ENCODE data around the gene EMC10.
"Not testable (repeated sequence)": the region's sequence is repeated elsewhere in the genome, so short reads cannot be mapped to it uniquely, and the experiment has no call there.

Gene EMC10

GRCh38 chr19:50451223-50451534 is 25.1 kb upstream of the EMC10 start:
- no peak for DNase-seq (ENCODE audit: low spot score)

DNA sequence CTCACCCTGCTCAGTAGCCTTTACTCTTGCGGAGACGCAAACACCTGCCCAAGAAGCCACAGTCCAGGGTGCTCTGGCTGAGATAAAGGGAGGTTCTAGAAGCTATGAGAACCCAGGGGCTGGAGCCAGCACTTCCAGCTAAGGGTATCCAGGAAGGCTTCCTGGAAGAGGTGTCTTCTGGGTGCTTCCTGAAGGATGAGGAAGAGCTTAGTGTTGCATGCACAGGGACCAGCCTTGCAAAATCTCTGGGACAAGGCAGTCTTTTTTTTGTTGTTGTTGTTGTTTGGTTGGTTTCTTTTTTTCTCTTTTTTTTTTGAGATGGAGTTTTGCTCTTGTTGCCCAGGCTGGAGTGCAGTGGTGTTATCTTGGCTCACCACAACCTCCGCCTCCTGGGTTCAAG is 23.1 kb upstream of the EMC10 start:
- DNase-seq (ENCODE audit: low spot score) = no peak

- DNase-seq (ENCODE audit: low spot score) = no peak
Observed at GRCh38 chr19:50455992-50456391, 20.3 kb upstream of the EMC10 start.

GRCh38 chr19:50457300-50457699 is 19.0 kb upstream of the EMC10 start:
- no peak for DNase-seq (ENCODE audit: low spot score)

DNA sequence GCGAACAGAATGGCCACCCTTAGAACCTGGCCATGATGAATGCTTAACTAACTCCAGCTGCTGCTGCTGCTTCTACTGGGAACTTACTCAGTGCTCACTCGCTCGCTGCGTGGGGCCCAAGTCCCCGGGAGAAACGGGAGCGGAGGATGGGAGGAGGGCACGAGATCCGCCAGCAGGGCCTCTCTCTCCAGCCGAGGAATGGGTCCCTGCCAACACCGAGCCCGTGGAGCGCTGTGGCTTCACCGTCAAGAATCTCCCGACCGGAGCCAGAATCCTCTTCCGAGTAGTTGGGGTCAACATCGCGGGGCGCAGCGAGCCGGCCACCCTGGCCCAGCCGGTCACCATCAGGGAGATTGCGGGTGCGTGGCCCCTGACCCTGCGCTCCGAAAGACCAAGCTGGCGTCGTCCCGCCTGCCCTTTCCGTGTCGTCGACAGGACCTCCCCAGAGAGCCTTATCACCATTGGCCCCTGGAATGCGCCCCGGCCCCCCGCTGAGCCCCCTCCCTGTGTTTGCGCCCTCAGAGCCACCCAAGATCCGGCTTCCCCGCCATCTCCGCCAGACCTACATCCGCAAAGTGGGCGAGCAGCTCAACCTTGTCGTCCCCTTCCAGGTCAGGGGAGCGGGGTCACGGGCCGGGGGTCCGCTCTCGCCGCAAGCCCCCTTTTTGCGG is 17.8 kb upstream of the EMC10 start:
- DNase-seq (ENCODE audit: low spot score) = peak; percentile 57

- no peak for DNase-seq (ENCODE audit: low spot score)
Observed at GRCh38 chr19:50459067-50459456, 17.2 kb upstream of the EMC10 start.

DNA sequence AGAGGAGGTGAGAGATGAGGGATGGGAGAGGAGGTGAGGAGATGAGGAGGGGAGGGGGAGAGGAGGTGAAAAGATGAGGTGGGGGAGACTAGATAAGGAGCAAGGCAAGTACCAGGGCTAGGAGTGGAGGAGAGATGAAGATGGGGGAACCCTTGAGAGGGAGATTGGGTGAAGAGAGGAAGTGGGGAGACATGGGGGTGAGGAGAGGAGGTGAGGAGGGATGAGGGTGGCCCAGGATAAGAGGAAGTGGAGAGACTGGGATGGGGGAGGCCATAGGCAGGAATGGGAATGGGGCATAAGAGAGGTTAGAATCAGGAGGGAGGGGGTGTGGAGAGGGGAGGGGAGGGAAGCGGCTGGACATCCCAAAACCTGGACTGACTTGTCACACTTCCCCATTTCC is 16.7 kb upstream of the EMC10 start:
- no peak for DNase-seq (ENCODE audit: low spot score)

- peak; percentile 40 for DNase-seq (ENCODE audit: low spot score)
Observed at GRCh38 chr19:50460161-50460765, 16.0 kb upstream of the EMC10 start.

GRCh38 chr19:50461066-50461875 is 15.0 kb upstream of the EMC10 start:
- DNase-seq (ENCODE audit: low spot score) = peak; percentile 92

DNA sequence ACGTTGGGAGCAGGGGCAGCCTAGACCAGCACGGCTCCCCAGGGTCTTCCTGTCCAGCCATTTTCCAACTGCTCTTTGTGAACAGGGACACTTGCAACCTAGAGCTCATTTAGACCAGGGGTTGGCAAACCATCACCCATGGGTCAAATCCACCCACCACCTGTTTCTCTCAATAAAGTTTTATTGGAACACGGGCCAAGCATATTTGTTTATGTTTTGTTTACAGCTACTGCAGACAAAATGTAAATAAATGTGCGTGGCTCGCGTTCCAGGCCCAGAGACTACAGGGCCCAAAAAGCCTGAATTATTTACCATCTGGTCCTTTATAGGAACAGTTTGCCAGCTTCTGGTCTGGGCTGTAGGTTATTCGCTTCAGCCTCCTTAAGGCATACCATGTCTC is 13.3 kb upstream of the EMC10 start:
- no peak for DNase-seq (ENCODE audit: low spot score)

- DNase-seq (ENCODE audit: low spot score) = no peak
Observed at GRCh38 chr19:50464348-50464747, 12.0 kb upstream of the EMC10 start.

DNA sequence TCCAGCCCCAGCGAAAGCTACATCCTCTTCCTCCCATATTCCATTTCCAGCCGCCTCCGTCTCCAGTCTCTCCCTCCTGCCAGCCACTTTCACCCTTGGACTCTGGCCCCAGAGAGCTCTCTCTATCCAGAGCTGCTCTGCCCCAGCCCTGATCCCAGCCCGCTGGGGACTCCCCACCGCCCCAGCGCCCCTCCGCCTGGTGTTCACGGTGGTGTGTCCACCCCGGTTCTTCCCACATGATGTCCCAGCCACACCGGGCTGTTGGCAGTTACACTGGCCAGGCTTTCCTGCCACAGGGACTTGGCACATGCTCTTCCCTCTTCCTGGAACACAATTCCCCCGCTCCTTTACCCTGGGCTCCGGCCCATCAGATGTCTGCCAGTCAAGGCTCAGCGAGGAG is 11.3 kb upstream of the EMC10 start:
- DNase-seq (ENCODE audit: low spot score) = no peak

- DNase-seq (ENCODE audit: low spot score) = peak; percentile 59
Observed at GRCh38 chr19:50465986-50466705, 10.2 kb upstream of the EMC10 start.

GRCh38 chr19:50466706-50467039 is 9.6 kb upstream of the EMC10 start:
- no peak for DNase-seq (ENCODE audit: low spot score)

DNA sequence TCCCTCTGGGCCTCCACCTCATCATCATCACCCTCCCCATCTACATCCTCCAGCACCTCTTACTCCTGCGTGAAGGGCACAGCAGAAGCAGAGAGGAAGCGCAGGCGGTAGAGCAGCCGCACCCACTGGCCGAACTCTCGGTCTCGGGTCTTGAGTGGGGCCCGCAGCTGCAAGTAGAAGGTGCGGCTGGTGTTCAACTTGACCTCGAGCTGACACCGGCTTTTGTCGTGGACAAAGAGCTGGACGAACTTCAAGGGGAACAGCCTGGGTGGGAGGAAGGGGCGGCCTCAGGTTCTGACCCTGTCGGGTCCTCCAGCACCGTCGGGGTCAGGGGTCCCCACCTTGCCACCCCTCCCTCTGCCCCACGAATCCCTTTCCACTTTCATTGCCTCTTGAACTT is 8.7 kb upstream of the EMC10 start:
- DNase-seq (ENCODE audit: low spot score) = no peak

GRCh38 chr19:50468818-50469217 is 7.5 kb upstream of the EMC10 start:
- no peak for DNase-seq (ENCODE audit: low spot score)

DNA sequence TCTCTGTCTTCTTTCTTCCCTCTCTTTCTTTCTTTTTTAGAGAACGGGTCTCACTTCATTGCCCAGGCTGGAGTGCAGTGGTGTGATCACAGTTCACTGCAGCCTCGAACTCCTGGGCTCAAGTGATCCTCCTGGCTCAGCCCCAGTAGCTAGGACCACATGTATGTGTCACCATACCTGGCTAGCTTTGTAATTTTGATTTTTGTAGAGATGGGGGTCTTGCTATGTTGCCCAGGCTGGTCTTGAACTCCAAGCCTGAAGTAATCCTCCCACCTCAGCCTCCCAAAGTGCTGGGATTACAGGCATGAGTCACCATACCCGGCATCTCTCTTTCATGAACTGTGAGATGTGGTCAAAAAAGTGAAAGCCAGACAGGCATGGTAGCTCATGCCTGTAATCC is 3.0 kb upstream of the EMC10 start:
- DNase-seq (ENCODE audit: low spot score) = not testable (repeated sequence)

GRCh38 chr19:50475101-50475568 is 1.2 kb upstream of the EMC10 start:
- DNase-seq (ENCODE audit: low spot score) = no peak

- no peak for DNase-seq (ENCODE audit: low spot score)
Observed at GRCh38 chr19:50475736-50476223, 527 bp upstream of the EMC10 start.

- DNase-seq (ENCODE audit: low spot score) = no peak
Observed at GRCh38 chr19:50476907-50477238, 566 bp downstream of the EMC10 start.

- no peak for DNase-seq (ENCODE audit: low spot score)
Observed at GRCh38 chr19:50477751-50478515, 1.6 kb downstream of the EMC10 start.
